Lower leg skin (tissue), 4 donors: Measurements from ENCODE around the gene YIF1B. TPM values are rescaled to one million over a fixed set of nuclear protein-coding genes. Genes with fewer than 3 reads are reported as not detected.

Experiments
- DNase-seq, 2 donors: peaks; one replicate each; pipeline ENCODE4 v3.0.0-alpha.2; 2019; ENCODE audit warnings: low spot score in 2 of 2
- H3K4me3 ChIP-seq: fragments of 200-600 bp; sonication (generic); 2 replicates; pipeline ENCODE4 v1.5.1; 2017; ENCODE audit warnings: mild to moderate bottlenecking, low read depth; ENCODE audit not compliant: poor library complexity, severe bottlenecking
- POLR2A ChIP-seq, 2 donors: fragments of 450-650 bp; IDR thresholded peaks; one replicate each; pipeline ENCODE4 v1.6.1; 2016 to 2017; ENCODE audit warnings: antibody characterized with exemption in 2 of 2, mild to moderate bottlenecking in 1 of 2, moderate library complexity in 1 of 2
- WGBS, 2 donors: methylation state at CpG; one replicate each; pipeline ENCODE4 v1.1.5; 2018; 5-methylcytosine and 5-hydroxymethylcytosine counted together
- intact Hi-C: fragments of 100-400 bp; cut with DNase I; formaldehyde crosslinking; loops from one replicate; pipeline ENCODE4 v1.15.0; 2023; ENCODE audit warnings: low total_unique reads
- total RNA-seq, 4 donors: library from RNA; depleted of rRNA; stranded (reverse); fragments of >200 nt; gene quantifications; one replicate each; pipeline ENCODE4 v1.1.0, GENCODE V29; 2016
- TF ChIP-seq, protein P1 (sequence below), 3 donors: fragments of 450-650 bp; IDR thresholded peaks; one replicate each; pipeline ENCODE4 v1.5.1; 2016; ENCODE audit warnings: antibody characterized with exemption in 3 of 3, mild to moderate bottlenecking in 3 of 3, moderate library complexity in 2 of 3

YIF1B gene
- total RNA-seq, 4 donors from 2014 or later = 14.1 to 38.5 (median 25.5) TPM

DNA sequence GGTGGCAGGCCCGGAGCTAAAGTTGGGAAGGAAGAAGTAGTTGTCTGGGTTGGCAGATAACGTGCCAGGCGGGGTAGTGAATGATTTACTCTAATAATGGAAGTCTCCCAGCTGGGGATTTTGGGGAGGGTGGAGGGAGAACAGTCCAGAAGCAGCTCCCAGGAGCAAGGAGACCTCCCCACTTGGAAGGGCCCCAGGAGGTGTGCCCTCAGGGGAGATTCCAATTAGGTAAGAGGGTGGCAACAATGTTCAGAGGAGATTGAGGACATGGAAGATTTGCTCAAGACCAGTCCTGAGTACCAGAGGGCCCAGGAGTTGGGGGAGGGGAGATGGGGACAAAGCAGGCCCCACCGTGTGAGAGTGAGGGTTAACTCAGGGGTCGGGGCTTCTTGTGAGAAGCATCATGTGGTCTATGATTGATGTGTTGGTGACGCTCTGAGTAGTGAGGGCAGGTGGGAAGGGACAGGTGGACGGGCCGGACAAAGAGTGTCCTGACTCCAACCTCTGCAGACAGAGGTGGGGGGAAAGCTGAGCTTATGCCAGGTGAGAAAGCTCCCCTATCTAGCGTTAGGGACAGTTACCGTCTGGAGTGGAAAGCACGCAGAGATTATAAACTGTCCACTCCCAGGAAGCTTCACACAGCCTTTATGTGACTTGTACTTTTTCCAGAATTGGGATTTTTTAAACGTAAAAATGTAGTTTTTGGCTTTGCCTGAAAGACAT is 47.8 kb downstream of the YIF1B start:
- intact Hi-C loops = no loop called here
- WGBS, 2 donors = 45 to 46% methylated on average over 12 of the region's 12 CpGs
- TF ChIP-seq, protein P1, sequence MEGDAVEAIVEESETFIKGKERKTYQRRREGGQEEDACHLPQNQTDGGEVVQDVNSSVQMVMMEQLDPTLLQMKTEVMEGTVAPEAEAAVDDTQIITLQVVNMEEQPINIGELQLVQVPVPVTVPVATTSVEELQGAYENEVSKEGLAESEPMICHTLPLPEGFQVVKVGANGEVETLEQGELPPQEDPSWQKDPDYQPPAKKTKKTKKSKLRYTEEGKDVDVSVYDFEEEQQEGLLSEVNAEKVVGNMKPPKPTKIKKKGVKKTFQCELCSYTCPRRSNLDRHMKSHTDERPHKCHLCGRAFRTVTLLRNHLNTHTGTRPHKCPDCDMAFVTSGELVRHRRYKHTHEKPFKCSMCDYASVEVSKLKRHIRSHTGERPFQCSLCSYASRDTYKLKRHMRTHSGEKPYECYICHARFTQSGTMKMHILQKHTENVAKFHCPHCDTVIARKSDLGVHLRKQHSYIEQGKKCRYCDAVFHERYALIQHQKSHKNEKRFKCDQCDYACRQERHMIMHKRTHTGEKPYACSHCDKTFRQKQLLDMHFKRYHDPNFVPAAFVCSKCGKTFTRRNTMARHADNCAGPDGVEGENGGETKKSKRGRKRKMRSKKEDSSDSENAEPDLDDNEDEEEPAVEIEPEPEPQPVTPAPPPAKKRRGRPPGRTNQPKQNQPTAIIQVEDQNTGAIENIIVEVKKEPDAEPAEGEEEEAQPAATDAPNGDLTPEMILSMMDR (IDR thresholded peaks at IDR 0.05) = no peak
- TF ChIP-seq POLR2A (IDR thresholded peaks at IDR 0.05) = no peak
- no peak overlapping the region for H3K4me3 ChIP-seq
- DNase-seq = no peak

DNA sequence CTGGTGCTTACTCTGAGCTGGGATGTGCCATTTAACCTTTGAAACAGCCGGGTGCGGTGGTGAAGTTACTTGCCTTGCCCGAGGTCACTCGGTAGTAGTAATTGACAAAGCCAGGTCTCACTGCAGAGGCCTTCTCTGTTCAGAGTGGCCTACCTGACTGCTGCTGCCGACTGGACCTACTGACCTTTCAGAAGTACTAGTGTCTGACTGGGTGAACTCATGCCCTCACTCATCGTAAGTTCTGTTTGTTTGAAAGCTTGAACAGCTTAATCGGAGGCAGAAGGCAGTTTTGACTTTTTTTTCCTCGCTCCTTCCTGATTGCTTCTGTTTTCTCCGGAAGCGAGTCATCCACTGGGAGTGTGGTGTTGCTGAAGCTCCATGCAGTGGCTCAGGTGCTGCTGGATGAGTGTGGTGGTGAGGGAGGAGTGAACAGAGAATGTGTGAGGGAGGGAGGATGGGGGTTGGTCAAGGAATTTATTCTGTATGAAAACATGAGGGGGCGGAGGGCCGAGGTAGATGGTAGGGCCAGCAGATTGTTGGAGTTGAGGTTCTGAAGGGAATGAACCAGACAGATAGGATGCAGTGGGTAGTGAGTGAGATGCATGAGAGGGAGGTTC is 48.7 kb downstream of the YIF1B start:
- WGBS, 2 donors = 37 to 54% methylated on average over 12 of the region's 12 CpGs
- intact Hi-C loops = no loop called here

DNA sequence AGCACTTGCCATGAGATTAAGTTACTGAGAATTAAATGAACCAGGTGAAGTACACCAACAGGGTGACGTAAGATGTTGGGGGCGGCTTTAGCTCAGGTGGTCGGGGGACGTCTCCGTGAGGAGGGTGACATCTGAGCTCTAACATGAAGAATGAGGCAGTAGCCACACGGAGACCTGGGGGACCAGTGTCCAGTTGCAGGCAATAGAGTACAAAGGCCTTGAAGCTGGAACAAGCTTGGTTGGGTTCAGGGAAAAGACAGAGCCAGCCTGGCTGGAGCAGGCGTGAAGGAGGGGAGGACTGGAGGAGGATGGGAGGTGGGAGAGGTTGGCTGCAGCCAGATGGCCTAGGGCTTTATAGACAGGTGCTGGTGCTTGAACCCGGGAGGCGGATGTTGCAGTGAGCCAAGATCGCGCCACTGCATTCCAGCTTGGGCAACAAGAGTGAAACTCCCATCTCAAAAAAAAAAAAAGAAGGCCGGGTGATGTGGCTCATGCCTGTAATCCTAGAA is 49.8 kb downstream of the YIF1B start:
- no peak overlapping the region for H3K4me3 ChIP-seq
- intact Hi-C loops = no loop called here
- 43 to 56% methylated on average over 12 of the region's 12 CpGs for WGBS, 2 donors
- no peak for TF ChIP-seq POLR2A (IDR thresholded peaks at IDR 0.05)
- TF ChIP-seq, protein P1 (IDR thresholded peaks at IDR 0.05) = no peak
- no peak for DNase-seq

More for the DNA sequence above, 48.7 kb downstream of the YIF1B start:
- no peak for DNase-seq
- TF ChIP-seq, protein P1 (IDR thresholded peaks at IDR 0.05) = no peak
- TF ChIP-seq POLR2A (IDR thresholded peaks at IDR 0.05) = no peak
- H3K4me3 ChIP-seq = no peak overlapping the region

DNA sequence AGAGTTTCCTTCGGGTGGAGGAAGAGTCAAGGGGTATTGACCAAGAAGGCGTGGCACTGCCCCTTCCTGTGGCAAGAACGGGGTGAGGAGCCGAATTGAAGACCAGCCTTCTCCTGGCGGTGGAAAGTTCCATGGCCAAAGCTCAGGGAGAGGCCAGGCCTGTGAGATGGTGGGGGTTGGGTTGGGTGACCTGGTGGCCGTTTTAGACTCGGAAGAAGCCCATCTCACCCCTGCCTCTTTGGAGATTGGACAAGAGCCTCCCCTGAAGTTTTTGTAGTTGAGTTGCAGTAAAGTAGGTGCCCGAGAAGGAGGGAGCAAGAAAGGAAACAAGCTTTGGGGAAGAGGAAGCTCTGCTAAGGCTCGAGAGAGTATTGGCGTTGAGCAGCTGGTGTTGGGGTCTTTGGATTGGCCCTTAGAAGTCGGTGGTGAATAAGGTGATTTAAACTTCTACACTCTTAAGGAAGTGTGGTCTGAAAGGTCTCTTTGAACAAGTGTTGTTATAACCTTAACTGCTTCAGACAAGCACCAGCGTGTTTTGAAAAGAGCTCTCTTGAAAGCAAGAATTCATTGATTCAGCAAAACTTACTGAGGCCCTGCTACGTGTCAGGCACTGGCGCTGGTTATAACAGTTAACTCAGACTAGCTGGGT is 50.4 kb downstream of the YIF1B start:
- peak overlapping the region; percentile 49 for H3K4me3 ChIP-seq
- WGBS, 2 donors = 34 to 38% methylated on average over 14 of the region's 14 CpGs
- intact Hi-C loops = no loop called here
- TF ChIP-seq POLR2A (IDR thresholded peaks at IDR 0.05) = no peak
- TF ChIP-seq, protein P1 (IDR thresholded peaks at IDR 0.05) = no peak
- no peak for DNase-seq

DNA sequence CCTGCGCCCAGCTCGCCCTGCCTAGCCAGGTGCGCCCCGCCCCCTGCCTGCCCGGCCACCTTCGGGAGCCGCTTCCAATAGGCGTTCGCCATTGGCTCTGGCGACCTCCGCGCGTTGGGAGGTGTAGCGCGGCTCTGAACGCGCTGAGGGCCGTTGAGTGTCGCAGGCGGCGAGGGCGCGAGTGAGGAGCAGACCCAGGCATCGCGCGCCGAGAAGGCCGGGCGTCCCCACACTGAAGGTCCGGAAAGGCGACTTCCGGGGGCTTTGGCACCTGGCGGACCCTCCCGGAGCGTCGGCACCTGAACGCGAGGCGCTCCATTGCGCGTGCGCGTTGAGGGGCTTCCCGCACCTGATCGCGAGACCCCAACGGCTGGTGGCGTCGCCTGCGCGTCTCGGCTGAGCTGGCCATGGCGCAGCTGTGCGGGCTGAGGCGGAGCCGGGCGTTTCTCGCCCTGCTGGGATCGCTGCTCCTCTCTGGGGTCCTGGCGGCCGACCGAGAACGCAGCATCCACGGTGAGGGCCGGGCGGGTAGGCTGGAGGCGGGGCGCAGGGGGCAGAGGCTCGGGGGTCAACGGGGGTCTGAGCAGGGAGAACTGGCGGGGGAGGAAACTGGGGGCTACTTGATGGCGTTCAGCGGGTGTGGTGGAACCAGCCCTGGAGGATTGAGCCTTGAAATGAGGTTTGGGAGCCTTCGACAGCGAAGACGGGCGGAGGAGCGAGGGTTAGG is 51.1 kb downstream of the YIF1B start, which contains the start of gene SPINT2:
Gene SPINT2, plus strand, starts transcription at position 88 of the 727 bp plus-strand sequence. Its CDS starts 320 bp downstream, at position 408.
- peak in 1 of 2 donors; percentile 95 for DNase-seq
- intact Hi-C loops = no loop called here
- peak within 1 kb of the TSS; percentile 49 for H3K4me3 ChIP-seq
- no peak for TF ChIP-seq POLR2A (IDR thresholded peaks at IDR 0.05)
- TF ChIP-seq, protein P1 (IDR thresholded peaks at IDR 0.05) = no peak
- 4 to 31% methylated on average over 11 to 46 of the region's 78 CpGs for WGBS, 2 donors
